ENCODE results near the gene SPRED2.

SPRED2 gene

DNA sequence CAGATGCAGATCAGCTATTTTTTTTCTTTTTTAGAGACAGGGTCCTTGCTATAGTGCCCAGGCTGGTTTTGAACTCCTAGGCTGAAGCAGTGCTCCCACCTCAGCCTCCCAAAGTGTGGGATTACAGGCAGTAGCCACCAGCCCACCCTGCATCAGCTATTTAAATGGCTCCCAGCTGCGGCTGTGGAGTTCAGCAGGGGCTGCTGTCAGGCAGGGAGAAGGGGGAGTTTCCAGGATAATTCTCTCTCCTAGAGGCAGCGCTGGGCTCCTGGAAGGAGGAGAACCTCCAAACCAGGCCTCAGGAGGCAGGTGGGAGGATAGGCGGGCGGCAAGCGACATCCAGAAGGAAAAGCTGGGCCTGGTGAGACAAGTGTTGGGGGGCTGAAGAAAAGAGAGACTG is 139.0 kb downstream of the SPRED2 start:
- peaks cover 39% of the 10 kb centered on the region for H3K4me1 Mint-ChIP-seq
- H3K4me3 Mint-ChIP-seq, result no peak overlapping the region
- H3K27me3 Mint-ChIP-seq (ENCODE audit: low read depth), result peaks cover 4% of the 10 kb centered on the region
- TF ChIP-seq, protein P1, sequence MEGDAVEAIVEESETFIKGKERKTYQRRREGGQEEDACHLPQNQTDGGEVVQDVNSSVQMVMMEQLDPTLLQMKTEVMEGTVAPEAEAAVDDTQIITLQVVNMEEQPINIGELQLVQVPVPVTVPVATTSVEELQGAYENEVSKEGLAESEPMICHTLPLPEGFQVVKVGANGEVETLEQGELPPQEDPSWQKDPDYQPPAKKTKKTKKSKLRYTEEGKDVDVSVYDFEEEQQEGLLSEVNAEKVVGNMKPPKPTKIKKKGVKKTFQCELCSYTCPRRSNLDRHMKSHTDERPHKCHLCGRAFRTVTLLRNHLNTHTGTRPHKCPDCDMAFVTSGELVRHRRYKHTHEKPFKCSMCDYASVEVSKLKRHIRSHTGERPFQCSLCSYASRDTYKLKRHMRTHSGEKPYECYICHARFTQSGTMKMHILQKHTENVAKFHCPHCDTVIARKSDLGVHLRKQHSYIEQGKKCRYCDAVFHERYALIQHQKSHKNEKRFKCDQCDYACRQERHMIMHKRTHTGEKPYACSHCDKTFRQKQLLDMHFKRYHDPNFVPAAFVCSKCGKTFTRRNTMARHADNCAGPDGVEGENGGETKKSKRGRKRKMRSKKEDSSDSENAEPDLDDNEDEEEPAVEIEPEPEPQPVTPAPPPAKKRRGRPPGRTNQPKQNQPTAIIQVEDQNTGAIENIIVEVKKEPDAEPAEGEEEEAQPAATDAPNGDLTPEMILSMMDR (IDR thresholded peaks at IDR 0.05; ENCODE audit: unreplicated experiment in 3 of 3), result no peak
- peak overlapping the region; percentile 38 to 85 (median 70) for H3K27ac Mint-ChIP-seq
- no peaks in the 10 kb centered on the region for H3K9me3 Mint-ChIP-seq
- no peaks in the 10 kb centered on the region for H3K36me3 Mint-ChIP-seq (ENCODE audit: low read depth)

DNA sequence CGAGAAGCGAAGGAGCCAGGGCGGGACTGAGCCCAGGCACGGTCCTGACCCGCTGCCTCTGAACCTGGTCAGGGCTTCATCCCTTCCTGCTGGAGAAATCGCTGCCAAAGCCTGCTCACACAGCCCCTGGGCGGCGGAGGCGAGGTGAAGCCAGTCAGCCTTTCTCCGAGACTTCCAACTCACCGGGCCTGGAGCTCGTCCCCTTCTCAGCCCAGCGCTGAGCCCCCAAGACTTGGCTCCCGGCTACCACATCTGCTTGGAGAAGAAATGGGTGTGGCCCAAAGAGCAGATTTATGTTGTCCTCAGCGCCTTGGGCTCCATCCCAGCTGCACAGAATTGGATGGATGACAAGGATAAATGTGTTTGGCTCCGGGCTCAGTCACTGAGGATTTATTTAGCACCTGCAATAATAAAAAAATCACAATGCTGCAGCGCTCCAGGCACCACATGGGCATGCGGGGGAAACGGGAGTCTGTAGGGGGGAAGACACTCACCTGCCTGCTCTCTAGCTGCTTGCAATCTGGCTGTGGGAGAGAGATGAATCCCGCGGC is 139.9 kb downstream of the SPRED2 start:
- peaks cover 4% of the 10 kb centered on the region for H3K27me3 Mint-ChIP-seq (ENCODE audit: low read depth)
- H3K4me3 Mint-ChIP-seq, result no peak overlapping the region
- H3K36me3 Mint-ChIP-seq (ENCODE audit: low read depth), result no peaks in the 10 kb centered on the region
- no peaks in the 10 kb centered on the region for H3K9me3 Mint-ChIP-seq
- peaks cover 41% of the 10 kb centered on the region for H3K4me1 Mint-ChIP-seq
- peak overlapping the region; percentile 38 to 85 (median 70) for H3K27ac Mint-ChIP-seq
- TF ChIP-seq, protein P1 (IDR thresholded peaks at IDR 0.05; ENCODE audit: unreplicated experiment in 3 of 3), result no peak

DNA sequence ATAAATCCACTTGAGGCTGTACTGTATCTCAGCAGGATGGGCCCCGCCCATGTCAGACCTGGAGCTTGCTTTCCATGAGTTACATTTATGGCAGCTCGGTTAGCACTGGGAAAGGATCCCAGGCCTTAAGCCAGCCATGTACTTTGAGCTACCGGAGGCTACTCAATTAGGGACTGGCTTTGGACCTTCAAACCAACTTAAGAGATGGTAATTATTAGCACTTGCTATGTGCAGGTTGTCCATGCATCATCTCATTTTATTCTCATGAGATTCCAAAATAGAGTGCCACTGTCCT is 140.3 kb downstream of the SPRED2 start:
- Mint-ChIP-seq H3K27me3 (ENCODE audit: low read depth) (peaks cover 4% of the 10 kb centered on the region), H3K9me3 (no peaks in the 10 kb centered on the region), H3K36me3 (ENCODE audit: low read depth) (no peaks in the 10 kb centered on the region), H3K4me3 (no peak overlapping the region), H3K27ac (peak overlapping the region in 2 of 3 experiments; percentile 57 to 80), H3K4me1 (peaks cover 41% of the 10 kb centered on the region)
- TF ChIP-seq, protein P1 (IDR thresholded peaks at IDR 0.05; ENCODE audit: unreplicated experiment in 3 of 3), result no peak

DNA sequence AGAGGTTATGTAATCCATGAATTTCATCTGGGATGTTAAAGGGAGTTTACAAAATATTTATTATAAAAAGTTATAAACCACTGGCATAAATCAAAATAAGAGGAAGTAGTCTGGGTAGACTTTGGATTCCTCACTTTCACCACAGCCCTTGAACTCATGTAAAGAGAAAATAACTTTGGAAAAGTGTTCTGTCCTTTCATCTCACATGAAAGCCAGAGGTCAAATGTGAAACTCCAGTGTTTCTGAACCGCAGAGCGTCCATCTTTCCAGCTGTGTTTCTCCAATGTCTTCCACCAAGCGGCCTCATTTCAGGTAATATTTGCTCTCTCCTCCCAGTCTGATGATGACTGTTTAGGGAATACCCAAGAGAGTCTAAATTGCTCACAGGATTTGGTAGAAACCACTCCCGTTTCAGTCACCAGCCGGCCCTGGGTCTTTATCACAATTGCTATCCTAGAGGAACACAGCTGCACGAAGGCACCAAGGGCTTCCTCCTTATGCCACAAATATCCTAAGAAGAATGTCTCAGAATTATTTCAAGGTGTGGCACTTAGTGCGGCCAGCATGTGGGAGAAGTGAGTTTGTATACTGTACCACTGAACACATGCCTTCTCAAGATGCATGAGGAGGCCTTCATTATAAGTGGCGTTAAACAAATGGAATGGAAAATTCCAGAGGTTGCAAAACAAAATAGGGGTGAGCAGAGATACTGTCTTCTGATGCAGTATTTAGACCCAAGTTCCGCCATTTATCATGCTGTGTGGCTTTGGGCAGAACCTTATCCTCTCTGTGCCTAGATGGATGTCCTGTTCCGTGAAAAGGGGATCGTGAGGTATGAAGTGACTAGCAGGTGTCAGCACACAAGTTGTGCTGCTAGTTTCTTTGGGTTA is 140.9 kb downstream of the SPRED2 start:
- Mint-ChIP-seq H3K9me3 (no peaks in the 10 kb centered on the region), H3K27me3 (ENCODE audit: low read depth) (peaks cover 4% of the 10 kb centered on the region), H3K4me1 (peaks cover 41% of the 10 kb centered on the region), H3K36me3 (ENCODE audit: low read depth) (no peaks in the 10 kb centered on the region), H3K4me3 (no peak overlapping the region), H3K27ac (peak overlapping the region in 2 of 3 experiments; percentile 57 to 80)
- TF ChIP-seq, protein P1 (IDR thresholded peaks at IDR 0.05; ENCODE audit: unreplicated experiment in 3 of 3), result no peak

DNA sequence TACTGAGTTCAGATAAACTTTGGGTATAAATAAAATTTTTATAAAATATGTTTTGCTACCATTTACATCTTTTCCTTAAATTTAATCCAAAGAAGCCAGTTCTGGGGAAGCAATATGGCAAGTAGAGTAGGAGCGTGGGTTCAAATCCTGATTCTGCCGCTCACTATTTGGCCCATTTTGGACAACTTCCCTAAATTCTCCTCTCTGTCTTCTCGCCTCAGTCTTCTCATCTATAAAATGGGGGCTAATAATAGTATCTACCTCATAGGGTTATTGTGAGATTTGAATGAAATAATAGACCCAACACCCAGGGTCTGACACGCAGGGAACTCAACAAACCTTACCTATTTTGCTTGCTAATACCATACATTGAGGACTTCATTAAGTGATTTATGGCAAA is 145.0 kb downstream of the SPRED2 start:
- H3K36me3 Mint-ChIP-seq (ENCODE audit: low read depth), result no peaks in the 10 kb centered on the region
- no peaks in the 10 kb centered on the region for H3K9me3 Mint-ChIP-seq
- H3K27ac Mint-ChIP-seq, result no peak overlapping the region
- H3K27me3 Mint-ChIP-seq (ENCODE audit: low read depth), result peaks cover 7% of the 10 kb centered on the region
- H3K4me1 Mint-ChIP-seq, result peaks cover 29% of the 10 kb centered on the region
- TF ChIP-seq, protein P1 (IDR thresholded peaks at IDR 0.05; ENCODE audit: unreplicated experiment in 3 of 3), result no peak
- no peak overlapping the region for H3K4me3 Mint-ChIP-seq
